H1 (cell line): Measurements from ENCODE around the gene CUEDC2. TPM values are rescaled to one million over a fixed set of nuclear protein-coding genes. Genes with fewer than 3 reads are reported as not detected.
A peak's percentile ranks its signal among the peaks of the same experiment; 100 is the strongest.

Experiments used
- CTCF ChIA-PET: fragments of 300-600 bp; sonication (Branson Sonifier 250); formaldehyde crosslinking; loops from one replicate; lab custom pipeline; 2021; ENCODE audit not compliant: partially characterized antibody; lab: Charles Lee
- POLR2A ChIA-PET: fragments of 300-600 bp; sonication (Branson Sonifier 250); formaldehyde crosslinking; loops from one replicate; lab custom pipeline; 2021; ENCODE audit warnings: inconsistent platforms; ENCODE audit not compliant: partially characterized antibody; lab: Charles Lee
- DNase-seq, 2 experiments: peaks; one replicate each; pipeline versions ENCODE4 v3.0.0 to v3.0.0-alpha.2; 2010 to 2022; ENCODE audit warnings: low spot score in 2 of 2, low read depth in 1 of 2, mixed read lengths in 1 of 2
- FAIRE-seq: peaks from 2 replicates; lab custom pipeline; 2011; peaks lifted over from hg19 to GRCh38; lab: Jason Lieb, UNC
- H2AFZ ChIP-seq: 2 replicates; pipeline ENCODE4 v1.8.1; 2012; ENCODE audit warnings: low read length, inconsistent platforms
- H2AK5ac ChIP-seq: 2 replicates; pipeline ENCODE4 v1.6.1; 2013; ENCODE audit warnings: low read depth, low read length
- H2BK120ac ChIP-seq: replicated peaks from 2 replicates; pipeline ENCODE3; 2013; ENCODE audit warnings: low read depth, low read length, inconsistent platforms
- H2BK12ac ChIP-seq: 2 replicates; pipeline ENCODE4 v1.6.1; 2013; ENCODE audit warnings: low read depth, low read length
- H2BK15ac ChIP-seq: 2 replicates; pipeline ENCODE4 v1.6.1; 2013; ENCODE audit warnings: low read length
- H2BK20ac ChIP-seq: 2 replicates; pipeline ENCODE4 v1.6.1; 2013; ENCODE audit warnings: low read length
- H2BK5ac ChIP-seq: 2 replicates; pipeline ENCODE4 v1.6.1; 2013; ENCODE audit warnings: low read depth, low read length
- H3K14ac ChIP-seq: 2 replicates; pipeline ENCODE4 v1.6.1; 2013; ENCODE audit warnings: inconsistent platforms; ENCODE audit not compliant: insufficient read length
- H3K18ac ChIP-seq: 2 replicates; pipeline ENCODE4 v1.6.1; 2013; ENCODE audit warnings: low read length; ENCODE audit errors: extremely low read depth
- H3K23ac ChIP-seq: 2 replicates; pipeline ENCODE4 v1.6.1; 2013; ENCODE audit warnings: inconsistent platforms; ENCODE audit not compliant: insufficient read length
- H3K23me2 ChIP-seq: 2 replicates; pipeline ENCODE4 v1.6.1; 2013; ENCODE audit warnings: low read depth, low read length
- H3K27ac ChIP-seq: 2 replicates; pipeline ENCODE4 v1.6.1; 2011; ENCODE audit warnings: low read depth, low read length, inconsistent platforms
- H3K27me3 ChIP-seq, 4 experiments: replicated peaks in 1 of 4; 1 replicate in 1 of 4; 2 replicates in 3 of 4; pipeline versions ENCODE4 v1.6.1 to v1.8.1; 2011 to 2013; ENCODE audit warnings: low read length in 3 of 4, mild to moderate bottlenecking in 3 of 4, inconsistent platforms in 2 of 4, mixed read lengths in 2 of 4, moderate library complexity in 1 of 4; ENCODE audit not compliant: control insufficient read depth in 3 of 4, insufficient read depth in 3 of 4; ENCODE audit errors: extremely low read depth in 1 of 4
- H3K36me3 ChIP-seq, 4 experiments: 2 replicates each; pipeline versions ENCODE4 v1.6.1 to v1.8.1; 2011 to 2013; ENCODE audit warnings: mild to moderate bottlenecking in 4 of 4, low read length in 3 of 4, moderate library complexity in 2 of 4, control low read depth in 1 of 4, inconsistent platforms in 1 of 4; ENCODE audit not compliant: insufficient read depth in 4 of 4, control insufficient read depth in 2 of 4
- H3K4ac ChIP-seq: replicated peaks from 2 replicates; pipeline ENCODE3; 2013; ENCODE audit warnings: low read length, low read depth, mixed read lengths, inconsistent platforms; ENCODE audit not compliant: insufficient read length
- H3K4me1 ChIP-seq, 4 experiments: replicated peaks in 1 of 4; 1 replicate in 1 of 4; 2 replicates in 3 of 4; pipeline versions ENCODE4 v1.6.1 to v1.8.1; 2011 to 2013; ENCODE audit warnings: low read length in 3 of 4, inconsistent platforms in 2 of 4, mixed read lengths in 1 of 4; ENCODE audit not compliant: insufficient read depth in 4 of 4, control insufficient read depth in 3 of 4
- H3K4me2 ChIP-seq, 2 experiments: 2 replicates each; pipeline versions ENCODE4 v1.6.1 to v1.8.1; 2011 to 2013; ENCODE audit warnings: low read depth in 2 of 2, low read length in 2 of 2, control low read depth in 1 of 2, inconsistent platforms in 1 of 2, mild to moderate bottlenecking in 1 of 2; ENCODE audit not compliant: insufficient read depth in 1 of 2
- H3K4me3 ChIP-seq, 4 experiments: fragments of 200-600, 300-600 bp in 1 of 4; sonication (generic), shearing (Covaris generic), sonication (Bioruptor Twin) in 1 of 4; 2 replicates each; pipeline versions ENCODE4 v1.5.1 to v1.8.1; 2011 to 2016; ENCODE audit warnings: low read length in 4 of 4, low read depth in 3 of 4, control low read depth in 2 of 4, inconsistent platforms in 2 of 4, mild to moderate bottlenecking in 2 of 4, mixed read lengths in 1 of 4, moderate library complexity in 1 of 4; ENCODE audit not compliant: insufficient read depth in 2 of 4; ENCODE audit errors: extremely low read depth in 1 of 4
- H3K56ac ChIP-seq: replicated peaks from 2 replicates; pipeline ENCODE3; 2013; ENCODE audit warnings: low read depth, mild to moderate bottlenecking, mixed read lengths, low read length, inconsistent platforms; ENCODE audit not compliant: insufficient read length
- H3K79me1 ChIP-seq: 2 replicates; pipeline ENCODE4 v1.6.1; 2013; ENCODE audit warnings: low read depth, low read length, control low read depth
- H3K79me2 ChIP-seq, 2 experiments: 2 replicates each; pipeline versions ENCODE4 v1.6.1 to v1.8.1; 2012 to 2013; ENCODE audit warnings: low read length in 2 of 2, mild to moderate bottlenecking in 2 of 2, inconsistent platforms in 1 of 2; ENCODE audit not compliant: insufficient read depth in 2 of 2, control insufficient read depth in 1 of 2
- H3K9ac ChIP-seq, 4 experiments: replicated peaks in 1 of 4; 1 replicate in 1 of 4; 2 replicates in 3 of 4; pipeline versions ENCODE4 v1.6.1 to v1.8.1; 2011 to 2013; ENCODE audit warnings: low read depth in 3 of 4, low read length in 3 of 4, control low read depth in 2 of 4, mild to moderate bottlenecking in 2 of 4, moderate library complexity in 2 of 4, inconsistent platforms in 1 of 4; ENCODE audit errors: extremely low read depth in 1 of 4
- H3K9me3 ChIP-seq, 2 experiments: 2 replicates each; pipeline versions ENCODE4 v1.6.1 to v1.8.1; 2012 to 2013; ENCODE audit warnings: mild to moderate bottlenecking in 2 of 2, moderate library complexity in 2 of 2, control low read depth in 1 of 2, inconsistent platforms in 1 of 2, low read depth in 1 of 2, low read length in 1 of 2, mixed read lengths in 1 of 2; ENCODE audit not compliant: insufficient read depth in 2 of 2
- H4K20me1 ChIP-seq, 2 experiments: replicated peaks in 1 of 2; 2 replicates each; pipeline versions ENCODE3 to v1.8.1; 2011 to 2013; ENCODE audit warnings: inconsistent platforms in 2 of 2, low read length in 2 of 2, mild to moderate bottlenecking in 1 of 2; ENCODE audit not compliant: insufficient read depth in 2 of 2, control insufficient read depth in 1 of 2
- H4K5ac ChIP-seq: 2 replicates; pipeline ENCODE4 v1.6.1; 2013; ENCODE audit warnings: low read length, low read depth, mixed read lengths, inconsistent platforms; ENCODE audit not compliant: insufficient read length
- H4K8ac ChIP-seq: 2 replicates; pipeline ENCODE4 v1.8.0; 2013; ENCODE audit warnings: mild to moderate bottlenecking, moderate library complexity, low read length, inconsistent platforms; ENCODE audit not compliant: insufficient read depth; ENCODE audit errors: extremely low read depth
- H4K91ac ChIP-seq: replicated peaks from 2 replicates; pipeline ENCODE3; 2013; ENCODE audit warnings: low read length, mixed read lengths, inconsistent platforms; ENCODE audit not compliant: insufficient read length
- CBX5 ChIP-seq: fragments of 300-800, 300-1000 bp; sonication (generic); IDR thresholded peaks from 2 replicates; pipeline ENCODE4 v1.7.1; 2016; ENCODE audit warnings: antibody characterized with exemption, low read length, low read depth
- CBX8 ChIP-seq: fragments of 300-800, 300-1000 bp; sonication (generic); IDR thresholded peaks from 2 replicates; pipeline ENCODE4 v1.7.1; 2016; ENCODE audit warnings: low read depth, low read length, borderline replicate concordance
- CREB1 ChIP-seq: IDR thresholded peaks from 2 replicates; pipeline ENCODE4 v1.6.1; 2012; ENCODE audit warnings: inconsistent platforms
- KDM1A ChIP-seq: fragments of 200-600, 300-600 bp; sonication (generic); IDR thresholded peaks from 2 replicates; pipeline ENCODE4 v1.7.1; 2016; ENCODE audit warnings: mild to moderate bottlenecking, low read length, borderline replicate concordance
- POLR2A ChIP-seq, 2 experiments: IDR thresholded peaks; 1 replicate in 1 of 2; 2 replicates in 1 of 2; pipeline ENCODE4 v1.6.1; 2011; ENCODE audit warnings: low read depth in 2 of 2, low read length in 2 of 2, mild to moderate bottlenecking in 2 of 2; ENCODE audit errors: control extremely low read depth in 1 of 2
- SAP30 ChIP-seq: fragments of 300-600 bp; sonication (generic); IDR thresholded peaks from 2 replicates; pipeline ENCODE4 v1.7.1; 2012; ENCODE audit warnings: low read length, moderate library complexity, mild to moderate bottlenecking, inconsistent platforms; ENCODE audit not compliant: insufficient read depth, insufficient replicate concordance
- ZNF274 ChIP-seq: IDR thresholded peaks from 2 replicates; pipeline ENCODE4 v1.7.0; 2012; ENCODE audit warnings: low read length, borderline replicate concordance; ENCODE audit errors: extremely low read depth
- WGBS, 2 experiments: shearing (Covaris generic) in 1 of 2; methylation state at CpG; one replicate each; pipeline versions ENCODE4 v1.1.6 to v1.1.7; 2013 to 2015; ENCODE audit warnings: low lambda C conversion rate in 2 of 2, mixed read lengths in 2 of 2, inconsistent platforms in 1 of 2, low coverage in 1 of 2, missing lambda C conversion rate in 1 of 2; ENCODE audit not compliant: insufficient replicate concordance in 2 of 2, insufficient coverage in 1 of 2, insufficient read length in 1 of 2; ENCODE audit errors: extremely low coverage in 1 of 2, missing lambda C conversion rate in 1 of 2; 5-methylcytosine and 5-hydroxymethylcytosine counted together
- polyA plus RNA-seq, 7 experiments: library from polyadenylated mRNA; depleted of rRNA in 3 of 7; stranded (reverse) in 5 of 7; unstranded in 2 of 7; fragments of >200 nt in 5 of 7; fragments of 200-250 nt in 2 of 7; gene quantifications; 1 replicate in 5 of 7; 2 replicates in 1 of 7; 4 replicates in 1 of 7; pipeline versions ENCODE4 v1.2.1 to v1.2.3, GENCODE V29; 2011 to 2013; ENCODE audit warnings: missing spikeins in 2 of 7, mixed read lengths in 2 of 7
- total RNA-seq: library from RNA; stranded (reverse); fragmentation: NEBNext Ultra II Directional; extraction: Animal tissue kit (Norgen Biotek cat#: 25700); gene quantifications from 2 replicates; pipeline ENCODE4 v1.2.1, GENCODE V29; 2021
- TF ChIP-seq, protein P1 (sequence below), 3 experiments: IDR thresholded peaks; 1 replicate in 2 of 3; 2 replicates in 1 of 3; pipeline versions ENCODE4 v1.5.1 to v1.6.1; 2011; ENCODE audit warnings: low read length in 3 of 3, mild to moderate bottlenecking in 3 of 3, inconsistent platforms in 2 of 3, low read depth in 1 of 3, moderate library complexity in 1 of 3; ENCODE audit not compliant: insufficient read depth in 1 of 3; ENCODE audit errors: control extremely low read depth in 1 of 3

CUEDC2 gene
- total and polyA plus RNA-seq, 2 of the 8 experiments (the other 6 are each of a cell fraction or from before 2014, with no cell fraction given), result 41.7 to 55.2 TPM

- H3K27me3 ChIP-seq, result no peaks in the 10 kb centered on the region
Observed at GRCh38 chr10:102381983-102382382, 50.4 kb downstream of the CUEDC2 start.

More at GRCh38 chr10:102381983-102382382, 50.4 kb downstream of the CUEDC2 start:
- no peak for DNase-seq
- Histone ChIP-seq H3K27ac (no peak overlapping the region), H3K4me1 (0 out of 7 replicates have a peak, but pooled peaks cover 0 to 2% (median 0%) of the 10 kb centered on the region in 4 experiments), H3K9me3 (no peaks in the 10 kb centered on the region), H3K23ac (no peak overlapping the region), H3K23me2 (no peaks in the 10 kb centered on the region), H3K79me1 (no peaks in the 10 kb centered on the region), H3K36me3 (peaks cover 3 to 15% (median 7%) of the 10 kb centered on the region in 4 experiments; a peak in 5 of 8 replicates), H4K8ac (no peak overlapping the region), H2BK15ac (no peak overlapping the region), H3K56ac (no peak overlapping the region), H2AK5ac (no peak overlapping the region), H2AFZ (no peak overlapping the region), H3K4me2 (no peak overlapping the region), H3K79me2 (no peaks in the 10 kb centered on the region), H4K5ac (no peak overlapping the region), H3K4me3 (no peak overlapping the region), H3K14ac (no peak overlapping the region), H2BK20ac (no peak overlapping the region), H2BK5ac (no peak overlapping the region), H2BK12ac (no peak overlapping the region), H2BK120ac (no peak overlapping the region), H3K4ac (no peak overlapping the region), H4K20me1 (no peaks in the 10 kb centered on the region), H4K91ac (no peak overlapping the region), H3K9ac (no peak overlapping the region), H3K18ac (no peak overlapping the region)
- CTCF ChIA-PET, result interaction anchor here (0.7 to 17.7 kb wide), 14 partner anchors 8 to 155 kb away, joined by 3 to 357 read pairs (median 10); partner anchors contain the start of genes FBXL15 and NFKB2
- 98% methylated on average over 9 of the region's 9 CpGs; no CpG with 5 or more reads in 1 of the 2 experiments for WGBS, 2 experiments
- TF ChIP-seq, protein P1, sequence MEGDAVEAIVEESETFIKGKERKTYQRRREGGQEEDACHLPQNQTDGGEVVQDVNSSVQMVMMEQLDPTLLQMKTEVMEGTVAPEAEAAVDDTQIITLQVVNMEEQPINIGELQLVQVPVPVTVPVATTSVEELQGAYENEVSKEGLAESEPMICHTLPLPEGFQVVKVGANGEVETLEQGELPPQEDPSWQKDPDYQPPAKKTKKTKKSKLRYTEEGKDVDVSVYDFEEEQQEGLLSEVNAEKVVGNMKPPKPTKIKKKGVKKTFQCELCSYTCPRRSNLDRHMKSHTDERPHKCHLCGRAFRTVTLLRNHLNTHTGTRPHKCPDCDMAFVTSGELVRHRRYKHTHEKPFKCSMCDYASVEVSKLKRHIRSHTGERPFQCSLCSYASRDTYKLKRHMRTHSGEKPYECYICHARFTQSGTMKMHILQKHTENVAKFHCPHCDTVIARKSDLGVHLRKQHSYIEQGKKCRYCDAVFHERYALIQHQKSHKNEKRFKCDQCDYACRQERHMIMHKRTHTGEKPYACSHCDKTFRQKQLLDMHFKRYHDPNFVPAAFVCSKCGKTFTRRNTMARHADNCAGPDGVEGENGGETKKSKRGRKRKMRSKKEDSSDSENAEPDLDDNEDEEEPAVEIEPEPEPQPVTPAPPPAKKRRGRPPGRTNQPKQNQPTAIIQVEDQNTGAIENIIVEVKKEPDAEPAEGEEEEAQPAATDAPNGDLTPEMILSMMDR (IDR thresholded peaks at IDR 0.05; ENCODE audit: control extremely low read depth in 1 of 3, insufficient read depth in 1 of 3, low read depth in 1 of 3, low read length in 3 of 3), result peak in 2 of 3 experiments; percentile 1 to 15; a peak in 2 of 4 replicates
- TF ChIP-seq ZNF274, result no peak
- no peak for TF ChIP-seq CBX8
- TF ChIP-seq POLR2A (IDR thresholded peaks at IDR 0.05; ENCODE audit: control extremely low read depth in 1 of 2, low read depth in 2 of 2, low read length in 2 of 2), result no peak
- TF ChIP-seq KDM1A, result no peak
- TF ChIP-seq CBX5, result no peak
- no peak for TF ChIP-seq SAP30
- TF ChIP-seq CREB1, result no peak
- POLR2A ChIA-PET, result no interaction called here
- no peak for FAIRE-seq
